ENCODE data around the gene COMMD4. TPM values are rescaled to one million over a fixed set of nuclear protein-coding genes. Genes with fewer than 3 reads are reported as not detected.
"Not testable (repeated sequence)": the region's sequence is repeated elsewhere in the genome, so short reads cannot be mapped to it uniquely, and the experiment has no call there.

The COMMD4 gene
- total RNA-seq, 1 donor from 2014 or later, result 161 TPM

- H3K36me3 Mint-ChIP-seq (ENCODE audit: low read depth), result no peaks in the 10 kb centered on the region
- TF ChIP-seq CTCF (conservative IDR thresholded peaks at IDR 0.05), result no peak
- H3K4me1 Mint-ChIP-seq, result peaks cover 11% of the 10 kb centered on the region
- peak overlapping the region; percentile 89 for H3K4me3 Mint-ChIP-seq
- no peak overlapping the region for H3K27ac Mint-ChIP-seq (ENCODE audit: unreplicated experiment)
- no peak for DNase-seq (ENCODE audit: low read depth, low spot score)
- H3K9me3 Mint-ChIP-seq, result no peaks in the 10 kb centered on the region
- peaks cover 26% of the 10 kb centered on the region for H3K27me3 Mint-ChIP-seq (ENCODE audit: low read depth)
These were observed 12.2 kb downstream of the COMMD4 start for GRCh38 chr15:75348034-75348561.

GRCh38 chr15:75348562-75349350 is 12.9 kb downstream of the COMMD4 start:
- Mint-ChIP-seq H3K4me1 (peaks cover 11% of the 10 kb centered on the region), H3K9me3 (no peaks in the 10 kb centered on the region), H3K36me3 (ENCODE audit: low read depth) (no peaks in the 10 kb centered on the region), H3K27me3 (ENCODE audit: low read depth) (peaks cover 26% of the 10 kb centered on the region), H3K4me3 (peak overlapping the region; percentile 89), H3K27ac (ENCODE audit: unreplicated experiment) (peak overlapping the region; percentile 62)
- DNase-seq (ENCODE audit: low read depth, low spot score), result no peak
- TF ChIP-seq CTCF (conservative IDR thresholded peaks at IDR 0.05), result no peak

GRCh38 chr15:75349351-75349669 is 13.4 kb downstream of the COMMD4 start:
- peak overlapping the region; percentile 74 for H3K4me3 Mint-ChIP-seq
- H3K36me3 Mint-ChIP-seq (ENCODE audit: low read depth); H3K27ac Mint-ChIP-seq (ENCODE audit: unreplicated experiment); H3K9me3 Mint-ChIP-seq; DNase-seq (ENCODE audit: low read depth, low spot score): not testable (repeated sequence)
- H3K27me3 Mint-ChIP-seq (ENCODE audit: low read depth), result peaks cover 26% of the 10 kb centered on the region
- H3K4me1 Mint-ChIP-seq, result peaks cover 11% of the 10 kb centered on the region

- H3K4me1 Mint-ChIP-seq, result peaks cover 11% of the 10 kb centered on the region
- H3K36me3 Mint-ChIP-seq (ENCODE audit: low read depth), result no peaks in the 10 kb centered on the region
- no peak for DNase-seq (ENCODE audit: low read depth, low spot score)
- TF ChIP-seq CTCF (conservative IDR thresholded peaks at IDR 0.05), result no peak
- no peaks in the 10 kb centered on the region for H3K9me3 Mint-ChIP-seq
- H3K27me3 Mint-ChIP-seq (ENCODE audit: low read depth), result peaks cover 26% of the 10 kb centered on the region
- H3K27ac Mint-ChIP-seq (ENCODE audit: unreplicated experiment), result no peak overlapping the region
- peak overlapping the region; percentile 75 for H3K4me3 Mint-ChIP-seq
These were observed 14.2 kb downstream of the COMMD4 start for GRCh38 chr15:75349851-75350588.

DNA sequence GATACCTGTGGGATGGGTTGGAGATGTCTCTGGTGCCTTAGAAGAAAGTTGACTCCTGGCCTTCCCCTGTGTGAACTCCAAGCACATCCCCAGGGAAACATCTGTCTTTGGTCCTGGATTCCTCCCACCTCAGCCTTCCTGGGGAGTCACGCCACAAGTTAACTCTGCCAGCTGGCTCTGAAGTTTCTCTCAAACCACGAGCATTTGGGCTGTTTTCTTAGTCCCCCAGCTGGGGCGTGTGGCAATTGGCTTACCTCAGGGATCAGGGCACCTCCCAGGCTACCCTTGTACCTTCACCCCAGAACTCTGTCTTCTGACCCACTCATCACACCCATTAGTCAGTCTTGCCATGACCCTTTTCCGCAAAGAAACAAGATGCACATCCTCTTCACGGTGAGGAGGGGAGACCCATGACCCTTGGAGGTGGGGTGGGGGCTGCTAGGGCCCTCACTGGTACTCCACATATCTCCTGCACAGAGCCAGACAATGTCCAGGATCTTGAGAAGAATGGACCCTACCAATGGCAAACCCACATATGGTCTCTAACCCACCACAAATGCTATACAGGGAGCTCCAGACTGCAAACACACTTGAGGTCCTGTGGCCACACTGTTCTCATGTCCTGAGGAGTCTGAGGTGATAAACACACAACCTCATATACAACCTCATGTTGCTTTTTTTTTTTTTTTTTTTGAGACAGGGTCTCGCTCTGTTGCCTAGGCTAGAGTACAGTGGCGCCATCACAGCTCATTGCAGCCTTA is 14.9 kb downstream of the COMMD4 start:
- no peaks in the 10 kb centered on the region for H3K36me3 Mint-ChIP-seq (ENCODE audit: low read depth)

More for the DNA sequence above, 14.9 kb downstream of the COMMD4 start:
- no peak overlapping the region for H3K27ac Mint-ChIP-seq (ENCODE audit: unreplicated experiment)
- peaks cover 11% of the 10 kb centered on the region for H3K4me1 Mint-ChIP-seq
- peaks cover 21% of the 10 kb centered on the region for H3K27me3 Mint-ChIP-seq (ENCODE audit: low read depth)
- no peak for TF ChIP-seq CTCF (conservative IDR thresholded peaks at IDR 0.05)
- peak overlapping the region; percentile 75 for H3K4me3 Mint-ChIP-seq
- no peaks in the 10 kb centered on the region for H3K9me3 Mint-ChIP-seq
- DNase-seq (ENCODE audit: low read depth, low spot score), result no peak

Measured in neural crest cell (in vitro differentiated cells).